HG03139 (cell line): Measurements from ENCODE around the gene SERPINA3.
"Not testable (repeated sequence)": the region's sequence is repeated elsewhere in the genome, so short reads cannot be mapped to it uniquely, and the experiment has no call there.

Experiments
- ATAC-seq: cut with Tn5 transposase; IDR thresholded peaks from one replicate; pipeline ENCODE4 v1.9.1; 2021; ENCODE audit not compliant: unreplicated experiment

Gene SERPINA3

GRCh38 chr14:94584591-94585280 lies 27.5 kb upstream of the SERPINA3 start:
- no peak for ATAC-seq

GRCh38 chr14:94586635-94587034 lies 25.6 kb upstream of the SERPINA3 start:
- no peak for ATAC-seq

DNA sequence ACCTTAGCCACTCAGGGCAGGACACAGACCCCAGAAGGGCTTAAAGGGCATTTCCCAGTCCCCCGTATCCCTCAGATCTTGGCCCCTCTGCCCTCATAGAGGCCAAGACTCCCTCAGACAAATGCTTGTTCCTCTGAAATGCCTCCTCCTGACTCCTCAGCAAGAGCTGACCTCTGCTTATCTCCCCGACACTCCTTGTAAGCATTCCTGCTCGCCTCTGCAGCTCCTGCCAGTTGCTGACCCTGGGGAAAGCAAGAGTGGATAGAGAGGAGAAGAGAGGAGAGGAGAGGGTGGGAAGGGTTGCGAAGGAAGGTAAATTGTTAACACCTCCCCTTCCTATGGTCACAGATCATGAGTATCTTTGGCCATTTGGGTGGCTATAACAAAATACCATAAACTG lies 23.9 kb upstream of the SERPINA3 start:
- no peak for ATAC-seq

DNA sequence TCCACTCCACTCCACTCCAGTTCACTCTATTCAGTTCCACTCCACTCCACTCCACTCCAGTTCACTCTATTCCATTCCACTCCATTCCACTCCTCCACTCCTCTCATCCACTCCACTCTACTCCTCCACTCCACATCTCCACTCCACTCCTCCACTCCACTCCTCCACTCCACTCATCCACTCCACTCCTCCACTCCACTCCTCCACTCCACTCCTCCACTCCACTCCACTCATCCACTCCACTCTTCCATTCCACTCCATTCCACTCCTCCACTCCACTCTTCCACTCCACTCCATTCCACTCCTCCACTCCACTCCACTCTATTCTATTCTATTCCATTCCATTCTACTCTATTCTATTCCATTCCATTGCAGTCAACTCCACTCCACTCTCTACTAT lies 21.1 kb upstream of the SERPINA3 start:
- no peak for ATAC-seq

- no peak for ATAC-seq
Measured at GRCh38 chr14:94591871-94592270, 20.3 kb upstream of the SERPINA3 start.

DNA sequence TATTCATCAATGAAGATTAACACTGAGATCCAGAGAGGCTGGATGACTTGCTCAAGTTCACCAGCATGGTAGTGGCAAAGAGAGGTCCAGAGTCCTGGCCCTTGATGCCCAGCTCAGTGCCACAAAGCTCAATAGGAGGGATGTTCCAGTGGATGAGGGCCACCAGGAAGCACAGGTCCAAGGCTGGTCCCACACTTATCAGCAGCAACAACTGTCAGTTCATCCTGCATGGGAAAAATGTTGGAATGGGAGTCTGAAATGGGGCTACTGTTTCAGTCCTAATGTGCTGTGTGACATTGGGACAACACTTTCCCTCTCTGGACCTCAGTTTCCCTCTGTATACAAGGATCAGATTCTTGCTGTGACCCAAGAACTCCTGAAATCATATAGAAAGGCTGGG lies 19.7 kb upstream of the SERPINA3 start:
- no peak for ATAC-seq

DNA sequence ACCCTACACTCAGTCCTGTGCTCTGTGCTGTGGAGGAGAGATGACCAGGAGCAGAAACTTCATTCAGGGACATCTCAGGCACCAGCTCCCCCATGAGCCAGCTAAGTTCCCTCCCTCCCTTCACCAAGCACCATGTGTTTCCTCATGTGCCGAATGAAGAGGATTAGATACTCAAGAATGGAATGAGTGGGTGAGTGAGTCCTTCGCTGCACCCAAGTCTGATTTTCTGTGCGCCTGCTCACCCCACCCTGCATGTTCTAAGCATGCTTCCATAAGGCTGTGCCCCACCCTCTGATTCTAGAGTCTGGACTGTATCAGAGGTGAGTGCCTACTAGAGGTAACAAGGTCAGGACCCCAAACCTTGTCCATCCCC lies 18.8 kb upstream of the SERPINA3 start:
- ATAC-seq = no peak

DNA sequence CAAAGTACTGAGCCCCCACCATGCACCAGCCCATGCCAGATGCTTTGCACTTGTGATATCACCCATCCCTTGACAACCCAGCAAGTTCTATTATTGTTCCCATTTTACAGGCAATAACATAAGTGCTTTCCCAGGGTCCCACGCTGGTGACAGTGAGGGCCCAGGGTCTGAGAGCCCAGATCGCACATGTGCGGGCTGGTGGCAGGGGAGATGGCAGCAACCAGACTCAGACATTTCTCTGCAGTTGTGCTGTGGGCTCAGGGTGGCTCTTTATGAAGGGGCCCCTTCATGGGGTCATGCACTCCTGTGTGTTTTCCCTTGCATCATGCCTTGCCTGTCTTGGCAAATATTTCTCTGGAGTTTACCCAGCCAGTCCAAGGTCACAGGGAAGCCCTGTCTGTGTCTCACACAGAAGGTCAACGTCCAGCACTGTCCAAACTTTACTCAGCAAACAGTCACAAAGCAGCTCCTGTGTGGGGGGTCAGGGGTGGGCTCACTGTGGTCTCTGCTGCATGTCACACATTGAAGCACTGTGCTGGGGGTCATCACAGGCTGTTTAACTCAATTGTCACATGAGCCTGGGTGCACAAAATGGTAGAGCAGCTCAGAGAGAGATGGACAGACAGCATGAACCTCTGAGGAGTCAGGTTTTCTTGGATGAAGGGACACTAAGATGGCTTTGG lies 18.3 kb upstream of the SERPINA3 start:
- no peak for ATAC-seq

GRCh38 chr14:94594441-94594840 lies 17.8 kb upstream of the SERPINA3 start:
- no peak for ATAC-seq

- ATAC-seq = no peak
Measured at GRCh38 chr14:94595912-94596311, 16.3 kb upstream of the SERPINA3 start.

- ATAC-seq = no peak
Measured at GRCh38 chr14:94596361-94596760, 15.8 kb upstream of the SERPINA3 start.

DNA sequence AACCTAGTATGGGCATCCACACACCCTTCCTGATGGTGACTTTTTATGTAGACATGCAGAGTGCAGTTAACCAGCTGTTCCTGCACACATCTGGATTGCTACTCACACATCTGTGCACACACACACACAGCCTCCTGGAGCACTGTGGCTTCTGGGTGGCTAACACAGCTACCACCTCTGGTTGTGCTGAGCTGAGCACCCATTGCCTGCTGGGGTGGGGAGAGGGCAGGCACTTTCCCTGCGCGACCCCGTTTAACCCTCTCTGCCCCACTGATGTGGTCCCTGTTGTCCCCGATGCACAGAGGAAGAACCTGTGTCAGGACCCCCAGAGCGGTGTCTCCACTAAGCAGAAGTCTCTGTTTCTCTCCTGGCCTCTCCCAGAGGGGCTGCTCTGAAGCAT lies 14.4 kb upstream of the SERPINA3 start:
- no peak for ATAC-seq

DNA sequence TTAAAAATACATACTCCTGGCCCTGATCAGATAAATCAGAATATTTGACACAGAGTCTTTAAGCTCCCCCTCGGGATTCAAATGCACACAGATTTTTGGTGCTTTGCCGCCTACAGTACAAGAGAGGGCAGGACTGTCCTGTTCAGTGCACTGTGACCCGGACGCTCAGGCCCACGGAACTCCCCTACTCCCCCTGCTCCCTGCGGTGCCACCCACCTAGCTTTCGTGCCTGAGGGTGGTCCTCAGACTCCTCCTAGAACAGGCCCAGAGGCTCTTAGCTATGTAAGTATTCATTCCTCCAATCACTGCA lies 13.7 kb upstream of the SERPINA3 start:
- ATAC-seq = no peak

DNA sequence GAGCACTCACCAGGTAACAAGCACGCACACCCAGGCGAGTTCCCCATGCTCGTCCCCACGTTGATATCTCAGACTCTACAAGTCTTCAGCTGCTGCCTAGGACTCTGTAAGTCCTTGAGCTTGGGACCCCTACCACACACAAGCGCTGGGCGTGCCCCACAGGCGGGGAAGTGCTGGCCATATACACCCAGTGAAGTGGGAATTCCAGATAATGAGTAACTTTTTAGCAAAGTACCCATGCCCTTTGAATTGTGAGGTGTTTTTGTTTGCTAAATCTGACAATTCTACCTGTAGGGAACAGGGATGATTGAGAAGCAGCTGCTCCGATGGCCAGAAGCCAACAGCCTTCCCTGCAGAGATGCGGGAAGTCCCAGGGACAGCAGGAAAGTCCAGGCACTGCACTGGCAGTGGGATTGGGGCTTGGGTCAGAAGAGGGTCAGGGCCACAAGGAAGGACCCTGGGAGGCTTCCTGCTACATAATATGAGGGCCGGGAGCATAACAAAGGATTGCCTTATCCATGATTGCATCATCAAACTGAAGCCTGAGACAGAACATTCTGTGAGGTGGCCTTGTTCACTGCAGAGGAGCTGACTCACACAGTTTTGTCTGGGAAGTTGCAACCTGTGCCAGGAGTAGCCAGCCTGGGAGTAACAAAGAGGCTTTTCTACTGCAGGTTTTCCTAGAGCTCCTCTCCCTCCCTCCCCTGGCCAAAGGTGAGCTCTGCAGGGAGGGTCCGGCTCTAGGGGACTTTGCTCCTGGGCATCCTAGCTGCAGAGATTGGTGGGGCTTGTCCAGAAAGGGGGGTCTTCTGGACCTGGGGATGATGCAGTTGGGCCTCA lies 13.2 kb upstream of the SERPINA3 start:
- no peak for ATAC-seq

DNA sequence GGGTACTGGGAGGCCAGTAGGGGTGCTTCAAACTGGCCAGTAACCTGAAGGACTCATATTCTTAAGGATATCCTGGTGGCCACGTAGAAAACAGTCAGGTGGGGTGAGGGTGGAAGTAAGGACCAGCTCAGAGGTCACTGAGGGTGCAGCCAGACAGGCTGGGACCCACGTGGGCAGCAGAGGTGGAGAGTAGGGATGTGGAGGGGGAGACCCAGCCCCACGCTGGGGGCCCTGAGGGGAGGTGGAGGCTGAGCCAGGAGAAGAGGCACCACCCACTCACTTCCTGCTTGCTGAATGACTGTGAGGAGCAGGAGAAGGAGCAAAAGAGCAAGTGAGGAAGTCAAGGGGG lies 12.6 kb upstream of the SERPINA3 start:
- no peak for ATAC-seq

GRCh38 chr14:94600148-94600545 lies 12.0 kb upstream of the SERPINA3 start:
- no peak for ATAC-seq

DNA sequence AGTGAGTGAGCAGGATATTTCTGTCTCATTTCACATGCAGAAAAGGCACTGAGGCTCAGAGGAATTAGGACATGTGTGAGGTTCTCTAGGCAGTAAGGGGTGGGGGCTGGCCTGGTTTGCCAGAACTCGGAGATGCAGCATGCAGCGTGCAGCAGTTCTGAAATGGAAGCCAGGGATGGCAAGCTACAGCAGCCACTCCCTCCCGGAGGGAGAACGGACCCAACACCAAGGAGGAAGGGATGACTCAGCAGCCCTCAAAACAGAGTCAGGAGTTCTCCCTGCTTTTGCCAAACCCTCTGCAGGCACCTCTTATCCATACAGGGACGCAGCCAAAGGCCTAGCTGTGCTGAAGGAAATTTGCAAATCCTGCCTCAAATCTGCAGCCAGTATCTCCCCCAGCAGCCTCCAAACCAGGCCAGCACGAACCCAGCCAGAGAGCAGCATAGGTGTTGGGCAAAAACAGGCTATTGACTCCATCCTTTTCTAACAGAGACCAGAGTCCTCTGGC lies 10.3 kb upstream of the SERPINA3 start:
- no peak for ATAC-seq

DNA sequence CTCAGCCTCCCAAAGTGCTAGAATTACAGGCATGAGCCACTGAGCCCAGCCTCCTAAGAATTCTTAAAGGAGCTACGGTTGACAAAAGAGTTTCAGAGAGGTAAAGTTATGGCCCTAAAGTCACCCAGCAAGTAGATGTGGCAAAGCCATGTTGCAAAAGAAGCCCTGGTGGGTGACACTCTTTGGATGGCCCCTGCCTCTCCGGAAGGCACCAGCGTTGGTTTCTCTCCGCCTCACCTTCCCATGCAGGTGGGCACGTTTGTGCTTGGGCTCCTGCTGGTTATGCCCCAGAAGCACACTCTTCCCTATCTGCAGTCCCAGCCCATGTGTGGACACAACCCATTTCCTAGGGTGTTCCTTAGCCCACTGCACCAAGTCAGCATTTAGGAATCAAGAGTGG lies 9.5 kb upstream of the SERPINA3 start:
- ATAC-seq = no peak

GRCh38 chr14:94605361-94605760 lies 6.8 kb upstream of the SERPINA3 start:
- no peak for ATAC-seq

GRCh38 chr14:94608966-94609365 lies 3.2 kb upstream of the SERPINA3 start:
- ATAC-seq = not testable (repeated sequence)

- no peak for ATAC-seq
Measured at GRCh38 chr14:94611179-94611578, 1.0 kb upstream of the SERPINA3 start.
